ENCODE results near the gene CMPK1.

DNA sequence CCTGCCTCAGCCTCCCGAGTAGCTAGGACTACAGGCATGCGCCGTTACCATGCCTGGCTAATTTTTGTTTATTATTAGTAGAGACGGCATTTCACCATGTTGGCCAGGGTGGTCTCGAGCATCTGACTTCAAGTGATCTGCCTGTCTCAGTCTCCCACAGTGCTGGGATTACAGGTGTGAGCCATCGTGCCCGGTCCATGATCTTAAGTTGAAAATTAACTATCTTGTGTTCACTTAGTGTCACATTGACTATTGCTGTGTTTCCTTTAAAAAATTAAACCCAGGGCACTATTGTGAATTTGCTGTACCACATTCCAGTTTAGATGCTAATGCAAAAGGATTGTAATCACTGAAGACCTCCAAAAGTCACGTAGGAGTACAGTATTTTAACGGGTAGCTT, 14.1 kb downstream of the CMPK1 start:
- no peak for TF ChIP-seq POLR2A (IDR thresholded peaks at IDR 0.05)
- TF ChIP-seq, protein P1, sequence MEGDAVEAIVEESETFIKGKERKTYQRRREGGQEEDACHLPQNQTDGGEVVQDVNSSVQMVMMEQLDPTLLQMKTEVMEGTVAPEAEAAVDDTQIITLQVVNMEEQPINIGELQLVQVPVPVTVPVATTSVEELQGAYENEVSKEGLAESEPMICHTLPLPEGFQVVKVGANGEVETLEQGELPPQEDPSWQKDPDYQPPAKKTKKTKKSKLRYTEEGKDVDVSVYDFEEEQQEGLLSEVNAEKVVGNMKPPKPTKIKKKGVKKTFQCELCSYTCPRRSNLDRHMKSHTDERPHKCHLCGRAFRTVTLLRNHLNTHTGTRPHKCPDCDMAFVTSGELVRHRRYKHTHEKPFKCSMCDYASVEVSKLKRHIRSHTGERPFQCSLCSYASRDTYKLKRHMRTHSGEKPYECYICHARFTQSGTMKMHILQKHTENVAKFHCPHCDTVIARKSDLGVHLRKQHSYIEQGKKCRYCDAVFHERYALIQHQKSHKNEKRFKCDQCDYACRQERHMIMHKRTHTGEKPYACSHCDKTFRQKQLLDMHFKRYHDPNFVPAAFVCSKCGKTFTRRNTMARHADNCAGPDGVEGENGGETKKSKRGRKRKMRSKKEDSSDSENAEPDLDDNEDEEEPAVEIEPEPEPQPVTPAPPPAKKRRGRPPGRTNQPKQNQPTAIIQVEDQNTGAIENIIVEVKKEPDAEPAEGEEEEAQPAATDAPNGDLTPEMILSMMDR (IDR thresholded peaks at IDR 0.05): no peak

Data from heart left ventricle (tissue), 13 donors.